Progenitor cell of endocrine pancreas (in vitro differentiated cells): ENCODE measurements around the gene CYSRT1. TPM values are rescaled to one million over a fixed set of nuclear protein-coding genes. Genes with fewer than 3 reads are reported as not detected.

Experiments used
- DNase-seq: peaks from one replicate; pipeline ENCODE4 v3.0.0; 2021; ENCODE audit warnings: low spot score; ENCODE audit not compliant: unreplicated experiment
- H3K27ac Mint-ChIP-seq: 2 replicates; pipeline ENCODE4 v1.8.0; 2021; ENCODE audit warnings: mild to moderate bottlenecking, moderate library complexity, mixed read lengths
- H3K27me3 Mint-ChIP-seq: 2 replicates; pipeline ENCODE4 v1.8.0; 2021; ENCODE audit warnings: mixed read lengths
- H3K36me3 Mint-ChIP-seq: 2 replicates; pipeline ENCODE4 v1.8.0; 2022; ENCODE audit warnings: mixed read lengths; ENCODE audit not compliant: insufficient read depth
- H3K4me1 Mint-ChIP-seq: 2 replicates; pipeline ENCODE4 v1.8.0; 2021; ENCODE audit warnings: low read depth, mixed read lengths
- H3K4me3 Mint-ChIP-seq: 2 replicates; pipeline ENCODE4 v1.8.0; 2021; ENCODE audit warnings: low read depth, mild to moderate bottlenecking, moderate library complexity, mixed read lengths
- H3K9me3 Mint-ChIP-seq: 2 replicates; pipeline ENCODE4 v1.8.0; 2021; ENCODE audit warnings: low read depth, mixed read lengths
- total RNA-seq: library from RNA; stranded (reverse); gene quantifications from 2 replicates; pipeline ENCODE4 v1.2.1, GENCODE V29; 2021
- TF ChIP-seq, protein P1 (sequence below): fragments of 200-600 bp; sonication (generic); IDR thresholded peaks from one replicate; pipeline ENCODE4 v1.5.0; 2021; ENCODE audit warnings: antibody characterized with exemption, mild to moderate bottlenecking; ENCODE audit not compliant: unreplicated experiment

CYSRT1 gene
- total RNA-seq, 1 donor from 2014 or later, result 2.7 TPM

DNA sequence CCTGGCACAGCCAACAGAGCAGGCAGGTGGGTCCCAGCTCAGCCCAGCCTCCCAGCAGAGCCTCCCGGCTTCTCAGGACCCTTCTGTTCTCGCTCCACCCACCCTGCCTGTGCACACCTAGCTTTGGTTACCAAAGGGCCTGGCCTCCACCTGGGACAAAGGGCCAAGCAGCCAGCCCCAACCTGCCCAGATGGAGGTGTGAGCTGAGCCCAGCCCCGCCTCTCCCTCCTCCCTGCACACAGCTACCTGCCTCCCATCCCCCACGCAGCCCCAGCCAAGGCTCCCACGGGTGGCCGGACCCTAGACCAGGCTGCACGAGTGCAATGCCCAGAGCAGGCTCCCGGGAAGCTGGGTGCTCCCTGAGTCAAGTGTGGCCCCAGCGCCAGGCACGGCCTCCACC, 30.1 kb upstream of the CYSRT1 start:
- TF ChIP-seq, protein P1, sequence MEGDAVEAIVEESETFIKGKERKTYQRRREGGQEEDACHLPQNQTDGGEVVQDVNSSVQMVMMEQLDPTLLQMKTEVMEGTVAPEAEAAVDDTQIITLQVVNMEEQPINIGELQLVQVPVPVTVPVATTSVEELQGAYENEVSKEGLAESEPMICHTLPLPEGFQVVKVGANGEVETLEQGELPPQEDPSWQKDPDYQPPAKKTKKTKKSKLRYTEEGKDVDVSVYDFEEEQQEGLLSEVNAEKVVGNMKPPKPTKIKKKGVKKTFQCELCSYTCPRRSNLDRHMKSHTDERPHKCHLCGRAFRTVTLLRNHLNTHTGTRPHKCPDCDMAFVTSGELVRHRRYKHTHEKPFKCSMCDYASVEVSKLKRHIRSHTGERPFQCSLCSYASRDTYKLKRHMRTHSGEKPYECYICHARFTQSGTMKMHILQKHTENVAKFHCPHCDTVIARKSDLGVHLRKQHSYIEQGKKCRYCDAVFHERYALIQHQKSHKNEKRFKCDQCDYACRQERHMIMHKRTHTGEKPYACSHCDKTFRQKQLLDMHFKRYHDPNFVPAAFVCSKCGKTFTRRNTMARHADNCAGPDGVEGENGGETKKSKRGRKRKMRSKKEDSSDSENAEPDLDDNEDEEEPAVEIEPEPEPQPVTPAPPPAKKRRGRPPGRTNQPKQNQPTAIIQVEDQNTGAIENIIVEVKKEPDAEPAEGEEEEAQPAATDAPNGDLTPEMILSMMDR, result no peak
- Mint-ChIP-seq H3K4me3 (no peak overlapping the region), H3K27ac (peak overlapping the region; percentile 93), H3K9me3 (no peaks in the 10 kb centered on the region), H3K36me3 (no peaks in the 10 kb centered on the region), H3K4me1 (peaks cover 12% of the 10 kb centered on the region), H3K27me3 (no peaks in the 10 kb centered on the region)
- DNase-seq, result no peak

- Mint-ChIP-seq H3K4me1 (peaks cover 12% of the 10 kb centered on the region), H3K36me3 (no peaks in the 10 kb centered on the region), H3K9me3 (no peaks in the 10 kb centered on the region), H3K27ac (peak overlapping the region; percentile 93), H3K27me3 (no peaks in the 10 kb centered on the region), H3K4me3 (no peak overlapping the region)
- TF ChIP-seq, protein P1, result no peak
- no peak for DNase-seq
Observed at GRCh38 chr9:137195525-137196220, 29.3 kb upstream of the CYSRT1 start.

- no peak for DNase-seq
- H3K36me3 Mint-ChIP-seq, result no peaks in the 10 kb centered on the region
- no peaks in the 10 kb centered on the region for H3K9me3 Mint-ChIP-seq
- TF ChIP-seq, protein P1, result no peak
- no peak overlapping the region for H3K27ac Mint-ChIP-seq
- H3K27me3 Mint-ChIP-seq, result no peaks in the 10 kb centered on the region
- H3K4me1 Mint-ChIP-seq, result peaks cover 21% of the 10 kb centered on the region
- H3K4me3 Mint-ChIP-seq, result peak overlapping the region; percentile 31
Observed at GRCh38 chr9:137198051-137198901, 26.7 kb upstream of the CYSRT1 start.

GRCh38 chr9:137198902-137199283, 26.1 kb upstream of the CYSRT1 start:
- Mint-ChIP-seq H3K27me3 (no peaks in the 10 kb centered on the region), H3K9me3 (no peaks in the 10 kb centered on the region), H3K4me3 (no peak overlapping the region), H3K36me3 (no peaks in the 10 kb centered on the region), H3K27ac (no peak overlapping the region), H3K4me1 (peaks cover 21% of the 10 kb centered on the region)
- TF ChIP-seq, protein P1, result no peak
- no peak for DNase-seq

DNA sequence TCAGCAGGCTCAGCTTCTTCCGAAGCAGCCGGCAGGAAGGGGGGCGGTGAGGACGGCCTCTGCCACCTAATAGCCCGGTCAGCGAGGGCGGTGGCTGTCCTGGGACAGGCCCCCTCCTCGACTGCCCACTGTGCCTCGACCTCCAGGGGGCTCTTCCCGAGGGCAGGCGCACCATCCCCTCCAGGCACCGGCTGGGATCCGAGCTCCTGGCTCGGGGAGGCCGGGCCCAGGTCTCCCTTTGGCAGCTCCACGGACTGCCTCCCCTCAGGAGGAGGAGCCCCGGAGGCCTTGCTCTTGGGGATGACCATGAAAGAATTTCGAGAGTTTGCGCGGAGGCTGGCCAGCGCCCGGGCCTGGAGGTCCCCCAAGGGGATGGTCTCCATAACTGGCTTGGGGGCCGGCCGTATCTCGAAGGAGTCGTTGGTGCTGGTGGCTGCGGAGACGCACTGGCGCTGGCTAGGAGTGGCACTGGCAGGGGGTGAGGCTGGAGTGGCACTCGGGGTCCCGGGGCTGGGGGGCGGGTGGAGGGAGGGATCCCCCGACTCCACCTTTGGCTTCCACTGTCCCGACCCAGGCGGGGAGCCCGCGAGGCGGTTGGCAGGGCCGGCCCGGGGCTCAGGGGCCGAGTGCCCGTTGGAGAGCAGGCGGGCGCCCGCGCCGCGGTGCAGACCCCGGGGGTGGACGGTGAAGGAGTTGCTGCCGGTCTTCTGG, 25.4 kb upstream of the CYSRT1 start:
- no peaks in the 10 kb centered on the region for H3K9me3 Mint-ChIP-seq
- peak overlapping the region; percentile 82 for H3K4me3 Mint-ChIP-seq
- no peak for DNase-seq

More for the DNA sequence above, 25.4 kb upstream of the CYSRT1 start:
- Mint-ChIP-seq H3K4me1 (peaks cover 26% of the 10 kb centered on the region), H3K27me3 (no peaks in the 10 kb centered on the region), H3K27ac (no peak overlapping the region), H3K36me3 (no peaks in the 10 kb centered on the region)
- TF ChIP-seq, protein P1, result no peak
